Embryonic facial prominence (tissue), 1 donor: ENCODE data around the gene CILP2.

ENCODE experiments used
- DNase-seq: peaks from one replicate; pipeline ENCODE4 v3.0.0-alpha.2; 2016; ENCODE audit errors: extremely low spot score

The CILP2 gene

GRCh38 chr19:19567391-19567790 is 29.3 kb downstream of the CILP2 start:
- DNase-seq: no peak

DNA sequence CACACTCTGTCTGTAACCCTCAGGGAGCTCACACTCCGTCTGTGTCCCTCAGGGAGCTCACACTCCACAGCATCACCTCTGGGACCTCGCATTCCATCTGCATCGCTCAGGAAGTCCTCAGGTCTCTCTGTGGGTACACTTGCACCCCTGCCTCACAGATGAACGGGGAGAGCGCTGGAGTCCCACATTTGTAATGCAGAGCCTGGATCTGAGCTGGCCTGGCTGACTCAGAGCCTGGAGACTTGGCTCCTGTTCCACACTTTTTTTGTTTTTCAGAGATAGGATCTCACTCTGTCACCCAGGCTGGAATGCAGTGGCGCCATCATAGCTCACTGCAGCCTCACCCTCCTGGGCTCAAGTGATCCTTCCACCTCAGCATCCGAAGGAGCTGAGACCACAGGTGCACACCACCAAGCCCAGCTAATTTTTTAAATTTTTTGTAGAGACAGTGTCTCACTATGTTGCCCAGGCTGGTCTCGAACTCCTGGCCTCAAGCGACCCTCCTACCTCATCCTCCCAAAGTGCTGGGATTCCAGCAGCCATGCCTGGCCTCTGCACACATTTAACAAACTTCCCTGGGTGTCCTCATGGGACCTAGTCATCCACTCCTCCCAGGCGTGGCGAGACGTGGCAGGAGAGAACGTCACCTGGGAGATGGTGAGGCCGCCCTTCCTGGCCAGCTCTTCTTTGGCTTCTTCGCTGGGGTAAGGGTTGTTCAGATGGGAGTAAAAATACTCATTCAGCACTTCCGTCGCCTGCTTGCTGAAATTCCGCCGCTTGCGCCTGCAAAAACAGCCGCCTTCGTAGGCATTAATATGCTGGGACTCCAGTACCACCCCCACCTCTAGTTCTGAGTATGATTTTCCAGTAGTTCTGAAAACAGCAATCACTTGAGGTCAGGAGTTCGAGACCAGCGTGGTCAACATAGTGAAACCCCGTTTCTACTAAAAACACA is 31.0 kb downstream of the CILP2 start:
- DNase-seq: no peak

GRCh38 chr19:19570571-19570970 is 32.5 kb downstream of the CILP2 start:
- no peak for DNase-seq

GRCh38 chr19:19571071-19571786 is 33.2 kb downstream of the CILP2 start:
- no peak for DNase-seq

DNA sequence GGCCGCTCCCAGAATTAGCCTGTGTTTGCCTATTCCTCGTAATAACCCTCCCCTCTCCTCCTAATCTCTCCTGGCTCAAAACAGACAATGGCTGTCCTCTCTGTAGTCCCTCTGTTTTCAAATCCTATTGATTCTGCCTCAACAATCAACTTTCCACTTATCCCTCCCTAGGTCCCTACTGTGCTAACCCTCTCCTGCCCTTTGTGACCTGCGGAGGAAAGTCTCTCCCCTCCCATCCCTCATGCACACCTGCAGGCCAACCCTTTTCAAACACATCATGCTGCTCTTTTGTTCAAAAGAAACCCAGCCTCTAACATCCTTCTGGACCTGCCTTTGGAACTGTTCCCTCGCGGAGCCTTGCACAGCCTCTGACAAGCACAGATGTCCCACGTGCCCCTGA is 37.3 kb downstream of the CILP2 start:
- DNase-seq: no peak

GRCh38 chr19:19578252-19578651 is 40.2 kb downstream of the CILP2 start:
- DNase-seq: no peak

DNA sequence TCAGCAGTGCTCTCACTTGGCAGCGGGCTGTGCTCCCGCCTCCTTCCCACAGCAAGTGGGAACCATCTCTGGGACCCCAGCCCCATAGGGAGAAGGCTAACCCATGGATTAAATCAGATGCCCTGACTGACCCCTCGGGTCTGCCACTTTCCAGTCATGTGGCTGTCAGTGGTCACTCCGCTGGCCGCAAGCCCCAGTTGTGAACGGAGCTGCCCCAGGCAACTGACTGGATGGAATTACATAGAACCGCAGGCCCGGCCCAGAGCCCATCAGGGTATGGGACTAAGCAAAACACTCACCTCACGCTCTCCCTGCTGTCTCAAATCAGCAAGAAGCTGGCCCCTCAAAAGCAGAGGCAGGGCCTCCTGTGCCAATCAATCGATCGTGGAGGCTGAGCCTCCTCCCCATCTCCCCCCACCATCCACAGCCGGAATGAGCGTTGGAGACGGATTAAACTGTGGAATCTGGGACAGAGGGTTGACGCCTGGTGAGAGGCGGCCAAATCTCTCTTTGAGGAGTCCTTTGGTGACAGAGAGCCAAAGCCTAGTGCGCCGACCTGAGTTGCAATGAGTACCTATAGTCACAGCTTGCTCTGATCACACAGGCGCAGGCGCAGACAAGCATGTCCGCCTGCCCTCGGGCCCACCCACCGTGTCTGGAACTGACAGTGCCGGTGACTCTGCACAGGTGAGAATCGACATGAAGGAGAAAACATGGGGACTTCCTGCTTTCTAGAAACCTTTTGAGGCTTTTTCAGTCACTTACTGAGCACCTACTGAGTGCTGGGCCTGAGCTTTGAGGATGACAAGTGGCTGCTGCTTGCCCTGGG is 41.7 kb downstream of the CILP2 start:
- DNase-seq: no peak

DNA sequence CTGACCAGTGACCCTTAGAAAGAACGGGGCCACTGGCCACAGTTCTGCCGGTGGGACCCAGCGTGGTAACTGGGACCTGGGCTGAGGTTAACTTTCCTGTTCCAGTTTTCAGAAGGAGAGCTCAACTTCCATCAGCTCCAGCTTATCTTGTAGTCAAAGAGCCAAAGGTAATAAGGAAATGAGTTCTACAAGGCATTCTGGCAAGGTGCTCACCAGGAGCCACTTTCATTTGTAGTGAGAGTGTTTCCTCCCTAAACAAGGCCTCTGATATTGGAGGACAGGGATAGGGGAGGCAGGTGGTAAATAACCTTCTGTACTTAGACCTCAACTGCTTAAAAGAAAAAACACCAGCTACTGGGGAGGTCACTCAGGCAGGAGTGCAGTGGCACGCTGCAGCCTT is 42.4 kb downstream of the CILP2 start:
- DNase-seq: no peak

GRCh38 chr19:19581391-19581790 is 43.3 kb downstream of the CILP2 start:
- DNase-seq: no peak

GRCh38 chr19:19582471-19582870 is 44.4 kb downstream of the CILP2 start:
- no peak for DNase-seq

DNA sequence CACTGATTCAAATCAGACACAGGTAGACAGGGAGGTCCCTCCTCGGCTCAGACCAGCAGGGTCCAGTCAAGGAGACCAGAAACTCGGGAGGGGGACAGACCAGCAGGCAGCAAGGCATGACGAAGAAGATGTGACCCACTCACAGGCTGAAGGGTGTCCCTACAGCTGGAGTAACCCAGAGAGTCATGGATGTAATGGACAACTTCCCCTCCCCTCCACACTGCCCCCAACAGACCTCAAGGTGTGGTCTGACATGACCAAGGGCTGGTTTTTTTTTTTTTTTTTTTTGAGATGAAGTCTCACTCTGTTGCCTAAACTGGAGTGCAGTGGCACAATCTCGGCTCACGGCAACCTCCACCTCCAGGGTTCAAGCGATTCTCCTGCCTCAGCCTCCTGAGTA is 46.3 kb downstream of the CILP2 start:
- DNase-seq: no peak

- no peak for DNase-seq
Observed at GRCh38 chr19:19587771-19588170, 49.7 kb downstream of the CILP2 start.

DNA sequence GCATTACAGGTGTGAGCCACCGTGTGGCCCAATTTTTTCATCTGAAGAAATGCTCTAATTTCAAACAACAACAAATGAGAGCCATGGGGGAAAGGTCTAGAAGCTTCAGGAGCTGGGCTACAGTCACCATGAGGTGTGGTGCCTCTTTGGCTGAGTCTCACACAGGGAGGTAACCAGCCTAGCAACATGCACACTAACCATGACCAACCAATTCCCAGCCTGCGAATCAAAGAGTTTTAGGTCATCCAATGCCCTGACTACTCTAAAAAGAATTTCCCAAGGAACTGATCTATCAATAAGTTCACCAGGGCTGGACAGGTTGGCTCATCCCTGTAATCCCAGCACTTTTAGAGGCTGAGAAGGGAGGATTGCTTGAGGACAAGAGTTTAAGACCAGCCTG is 50.5 kb downstream of the CILP2 start:
- no peak for DNase-seq

GRCh38 chr19:19591133-19591825 is 53.2 kb downstream of the CILP2 start:
- DNase-seq: peak; percentile 54

DNA sequence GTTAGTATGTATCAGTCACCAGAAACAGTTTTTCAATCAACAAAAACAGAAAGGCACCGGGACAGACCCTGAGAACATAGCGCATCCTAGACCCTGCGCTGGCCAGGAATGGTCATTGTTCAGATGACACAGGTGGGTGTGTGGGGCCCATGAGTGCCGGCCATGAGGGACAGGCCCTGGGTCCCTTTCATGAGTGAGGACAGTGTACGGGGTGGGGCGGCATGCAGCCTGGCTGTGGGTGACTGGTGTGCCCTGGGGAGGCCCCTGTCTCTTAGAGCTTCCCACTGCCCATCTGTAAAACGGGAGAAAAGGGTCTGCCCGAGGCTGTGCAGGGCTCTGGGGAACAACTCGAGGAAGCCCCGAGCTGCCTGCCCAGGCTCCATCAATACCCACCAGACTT is 54.6 kb downstream of the CILP2 start:
- no peak for DNase-seq

DNA sequence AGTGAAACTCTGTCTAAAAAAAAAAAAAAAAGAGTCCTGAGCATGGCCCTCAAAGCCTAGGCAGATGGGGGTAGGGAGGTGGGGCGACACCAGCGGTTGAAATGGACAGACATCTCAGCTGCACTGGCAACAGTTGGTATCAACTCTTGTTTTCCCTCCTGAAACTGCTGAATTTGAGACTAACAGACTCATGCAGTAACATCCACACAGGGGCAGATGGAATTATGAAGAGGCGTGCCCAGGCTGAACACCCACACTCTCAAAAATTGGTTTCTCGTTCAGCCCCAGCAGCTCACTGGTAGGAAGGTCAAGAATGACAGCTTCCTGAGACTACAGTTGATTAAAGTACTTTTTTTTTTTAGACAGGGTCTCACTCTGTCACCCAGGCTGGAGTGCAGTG is 56.3 kb downstream of the CILP2 start:
- no peak for DNase-seq

GRCh38 chr19:19595171-19595701 is 57.2 kb downstream of the CILP2 start:
- DNase-seq: no peak
